ENCODE measurements around the gene HIRA. TPM values are rescaled to one million over a fixed set of nuclear protein-coding genes. Genes with fewer than 3 reads are reported as not detected.

HIRA gene
- total and polyA plus RNA-seq, 10 donors = 8.9 to 31.7 (median 24.6) TPM

DNA sequence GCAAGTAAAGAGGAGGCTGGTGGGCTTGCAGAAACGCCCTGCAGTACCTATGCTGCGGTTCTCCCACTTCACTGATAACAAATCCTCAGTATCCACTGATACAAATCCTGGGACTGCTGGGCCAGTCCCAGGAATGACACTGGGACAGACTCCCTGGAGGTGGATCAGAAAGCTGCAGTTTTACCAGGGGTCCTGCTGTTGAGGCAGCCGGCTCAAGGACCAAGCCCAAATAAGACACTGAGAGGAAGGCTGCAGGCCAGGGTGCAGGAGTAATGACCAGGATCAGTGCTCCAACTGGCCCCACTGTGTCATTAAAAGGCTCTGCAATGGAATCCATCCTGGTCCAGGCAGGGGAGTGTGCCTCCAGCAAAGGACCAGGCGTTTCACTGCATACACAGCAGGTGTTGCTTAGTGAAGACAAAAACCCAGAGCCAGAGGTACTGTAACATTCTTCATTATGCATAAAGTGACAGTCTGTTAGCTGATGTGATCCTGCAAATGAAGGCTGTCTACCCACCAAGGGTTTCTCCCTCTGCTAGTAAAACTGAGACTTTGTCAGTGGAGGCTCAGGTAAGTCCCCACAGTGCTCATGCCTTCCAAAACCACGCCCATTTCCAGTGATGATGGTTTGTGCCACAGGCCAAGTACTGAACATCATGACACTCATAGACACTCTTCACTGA lies 17.3 kb upstream of the HIRA start:
- TF ChIP-seq POLR2AphosphoS5 (IDR thresholded peaks at IDR 0.05) (no peak), POLR2A (IDR thresholded peaks at IDR 0.05) (no peak)
- TF ChIP-seq, protein P1, sequence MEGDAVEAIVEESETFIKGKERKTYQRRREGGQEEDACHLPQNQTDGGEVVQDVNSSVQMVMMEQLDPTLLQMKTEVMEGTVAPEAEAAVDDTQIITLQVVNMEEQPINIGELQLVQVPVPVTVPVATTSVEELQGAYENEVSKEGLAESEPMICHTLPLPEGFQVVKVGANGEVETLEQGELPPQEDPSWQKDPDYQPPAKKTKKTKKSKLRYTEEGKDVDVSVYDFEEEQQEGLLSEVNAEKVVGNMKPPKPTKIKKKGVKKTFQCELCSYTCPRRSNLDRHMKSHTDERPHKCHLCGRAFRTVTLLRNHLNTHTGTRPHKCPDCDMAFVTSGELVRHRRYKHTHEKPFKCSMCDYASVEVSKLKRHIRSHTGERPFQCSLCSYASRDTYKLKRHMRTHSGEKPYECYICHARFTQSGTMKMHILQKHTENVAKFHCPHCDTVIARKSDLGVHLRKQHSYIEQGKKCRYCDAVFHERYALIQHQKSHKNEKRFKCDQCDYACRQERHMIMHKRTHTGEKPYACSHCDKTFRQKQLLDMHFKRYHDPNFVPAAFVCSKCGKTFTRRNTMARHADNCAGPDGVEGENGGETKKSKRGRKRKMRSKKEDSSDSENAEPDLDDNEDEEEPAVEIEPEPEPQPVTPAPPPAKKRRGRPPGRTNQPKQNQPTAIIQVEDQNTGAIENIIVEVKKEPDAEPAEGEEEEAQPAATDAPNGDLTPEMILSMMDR (IDR thresholded peaks at IDR 0.05 in 8 of 11, conservative IDR thresholded peaks at IDR 0.05 in 3 of 11) = no peak
- Histone ChIP-seq H3K4me1 (peaks cover 15 to 49% (median 37%) of the 10 kb centered on the region in 6 donors), H3K36me3 (peaks cover 0 to 53% (median 33%) of the 10 kb centered on the region in 6 donors), H3K27me3 (replicated peaks in 1 of 7) (no peaks in the 10 kb centered on the region), H3K9me3 (no peaks in the 10 kb centered on the region), H3K4me3 (peak overlapping the region in 2 of 8 donors; percentile 84 to 98), H3K27ac (peak overlapping the region in 4 of 8 donors; percentile 96 to 98 (median 97))
- intact Hi-C loops (cut with DNase I; ENCODE audit: low total_unique reads) = loop anchor here (10.0 kb wide), 1 partner anchor 154 kb away; the partner anchor contains the start of gene CLTCL1
- DNase-seq = no peak
- WGBS, 5 donors = 81 to 86% (median 85%) methylated on average over 4 to 5 of the region's 5 CpGs

DNA sequence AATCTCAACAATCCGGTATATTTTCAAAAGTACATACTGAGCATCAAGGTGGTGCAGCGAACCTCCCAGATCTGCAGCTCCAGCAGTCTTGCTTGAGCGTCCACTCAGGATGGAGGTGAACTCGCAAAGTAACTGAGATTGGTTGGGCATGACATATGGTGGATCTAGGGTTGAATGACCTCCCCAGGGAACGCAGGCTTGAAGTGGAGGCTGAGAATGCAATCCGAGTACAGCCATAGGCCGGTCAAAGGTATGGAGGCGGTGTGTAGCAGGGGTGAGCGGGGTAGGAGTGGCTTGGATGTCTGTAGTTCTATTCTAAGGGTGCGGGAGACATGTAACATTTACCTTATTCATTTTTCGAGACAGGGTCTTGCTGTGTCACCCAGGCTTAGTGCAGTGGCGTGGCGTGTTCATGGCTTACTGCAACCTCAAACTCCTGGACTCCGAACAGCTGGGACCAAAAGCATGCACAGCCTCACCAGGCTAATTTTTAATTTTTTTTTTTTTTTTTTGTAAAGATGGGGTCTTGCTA lies 16.6 kb upstream of the HIRA start:
- no peaks in the 10 kb centered on the region for H3K27me3 ChIP-seq (replicated peaks in 1 of 7)
- WGBS, 5 donors = 14 to 17% (median 15%) methylated on average over 14 of the region's 14 CpGs
- peak overlapping the region; percentile 64 to 98 (median 84) for H3K4me3 ChIP-seq
- DNase-seq = no peak
- H3K36me3 ChIP-seq = peaks cover 0 to 53% (median 32%) of the 10 kb centered on the region in 6 donors
- peak overlapping the region; percentile 59 to 98 (median 95) for H3K27ac ChIP-seq
- peaks cover 15 to 56% (median 40%) of the 10 kb centered on the region in 6 donors for H3K4me1 ChIP-seq
- H3K9me3 ChIP-seq = no peaks in the 10 kb centered on the region
- intact Hi-C loops (cut with DNase I; ENCODE audit: low total_unique reads) = loop anchor here (10.0 kb wide), 1 partner anchor 153 kb away; the partner anchor contains the start of gene CLTCL1
- TF ChIP-seq, protein P1 (IDR thresholded peaks at IDR 0.05 in 8 of 11, conservative IDR thresholded peaks at IDR 0.05 in 3 of 11) = no peak
- TF ChIP-seq POLR2AphosphoS5 (IDR thresholded peaks at IDR 0.05) = peak in 1 of 3 donors; percentile 3

DNA sequence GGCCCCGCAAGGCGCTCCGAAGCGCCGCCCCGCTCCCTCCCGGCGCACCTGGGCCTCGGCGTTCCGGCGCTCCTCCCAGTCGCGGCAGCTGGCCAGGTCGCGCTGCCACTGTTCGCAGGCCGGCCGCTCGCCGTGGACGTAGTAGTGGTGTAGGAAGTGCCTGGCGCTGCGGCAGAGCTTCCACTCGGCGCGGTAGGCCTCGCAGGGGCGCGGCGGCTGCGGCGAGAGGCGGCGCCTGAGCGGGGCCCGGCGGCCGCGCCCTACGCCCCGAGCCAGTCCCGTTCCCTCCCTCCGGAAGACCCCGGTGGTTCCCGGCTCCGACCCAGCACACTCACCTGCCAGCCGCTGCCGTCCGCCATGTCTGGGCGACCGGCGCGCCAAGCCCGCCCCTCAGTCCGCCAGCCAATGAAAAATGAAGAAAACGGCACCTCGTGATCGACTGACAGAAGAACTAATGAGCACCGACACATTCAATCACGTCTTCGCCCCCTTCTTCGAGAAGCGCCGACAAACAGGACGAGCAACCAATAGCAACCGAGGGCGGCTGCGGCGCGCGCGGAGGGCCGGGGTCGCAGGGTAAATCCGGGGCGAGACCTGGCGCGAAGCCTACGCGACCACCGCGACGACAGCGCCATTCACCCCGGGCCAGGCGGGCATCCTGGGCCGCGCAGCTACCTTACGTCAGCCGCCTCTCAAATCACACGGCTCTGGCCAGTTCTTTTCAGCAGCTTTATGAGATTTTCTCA lies 16.0 kb upstream of the HIRA start, which contains the start of gene C22orf39:
Gene C22orf39, minus strand, starts transcription at position 382 of the 746 bp plus-strand sequence. Its CDS starts 23 bp downstream, at position 359.
- Histone ChIP-seq H3K9me3 (no peaks in the 10 kb centered on the region), H3K36me3 (peaks cover 0 to 53% (median 26%) of the 10 kb centered on the region in 6 donors), H3K4me1 (peaks cover 15 to 62% (median 41%) of the 10 kb centered on the region in 6 donors), H3K27me3 (replicated peaks in 1 of 7) (no peaks in the 10 kb centered on the region), H3K27ac (peak within 1 kb of the TSS; percentile 59 to 98 (median 95)), H3K4me3 (peak within 1 kb of the TSS; percentile 64 to 98 (median 84))
- intact Hi-C loops (cut with DNase I; ENCODE audit: low total_unique reads) = loop anchor here (10.0 kb wide), 1 partner anchor 153 kb away; the partner anchor contains the start of gene CLTCL1
- TF ChIP-seq POLR2AphosphoS5 (IDR thresholded peaks at IDR 0.05) (peak; percentile 96 to 97 (median 96)), POLR2A (IDR thresholded peaks at IDR 0.05) (peak in 1 of 3 donors; percentile 61)
- TF ChIP-seq, protein P1 (IDR thresholded peaks at IDR 0.05 in 8 of 11, conservative IDR thresholded peaks at IDR 0.05 in 3 of 11) = peak in 4 of 11 experiments; percentile 9 to 21 (median 16)
- peak; percentile 95 for DNase-seq
- 0 to 1% (median 0%) methylated on average over 30 to 92 of the region's 92 CpGs for WGBS, 5 donors
